IMR-90 (cell line): Measurements from ENCODE around the gene VRK2. TPM values are rescaled to one million over a fixed set of nuclear protein-coding genes. Genes with fewer than 3 reads are reported as not detected.
A peak's percentile ranks its signal among the peaks of the same experiment; 100 is the strongest.

ENCODE experiments used
- ATAC-seq: fragments of 200-7000 bp; cut with Tn5 transposase; 2 replicates; pipeline ENCODE4 v1.9.1; 2020; ENCODE audit warnings: low read depth, mild to moderate bottlenecking, moderate library complexity
- BruUV-seq: library from RNA; stranded (reverse); fragments of 400-500 nt; replicated peaks from 2 replicates; lab custom pipeline; 2021; lab: Mats Ljungman, UMichigan
- CTCF ChIA-PET: fragments of 300-600 bp; formaldehyde crosslinking; extraction: SDS; loops from one replicate; lab custom pipeline; 2021; ENCODE audit warnings: antibody characterized with exemption; lab: Yijun Ruan, JAX
- POLR2A ChIA-PET: fragments of 300-600 bp; sonication (Branson Sonifier 250); formaldehyde crosslinking; loops from one replicate; lab custom pipeline; 2022; ENCODE audit warnings: antibody characterized with exemption; ENCODE audit not compliant: unreplicated experiment; lab: Charles Lee
- DNase-seq: peaks from one replicate; pipeline ENCODE4 v3.0.0; 2013
- H2AFZ ChIP-seq: replicated peaks from 2 replicates; pipeline ENCODE3; 2013; ENCODE audit warnings: low read length, mild to moderate bottlenecking; ENCODE audit not compliant: poor library complexity
- H2AK5ac ChIP-seq: 2 replicates; pipeline ENCODE4 v1.6.1; 2013; ENCODE audit warnings: low read depth, low read length, inconsistent platforms
- H2AK9ac ChIP-seq: replicated peaks from 2 replicates; pipeline ENCODE3; 2013; ENCODE audit warnings: mild to moderate bottlenecking, low read depth, low read length, moderate library complexity; ENCODE audit not compliant: poor library complexity
- H2BK120ac ChIP-seq: 2 replicates; pipeline ENCODE4 v1.6.1; 2013; ENCODE audit warnings: low read depth, low read length, inconsistent platforms
- H2BK15ac ChIP-seq: 3 replicates; pipeline ENCODE4 v1.6.1; 2013; ENCODE audit warnings: low read depth, low read length, inconsistent platforms
- H2BK20ac ChIP-seq: 2 replicates; pipeline ENCODE4 v1.6.1; 2013; ENCODE audit warnings: low read depth, mild to moderate bottlenecking, inconsistent platforms, low read length, moderate library complexity
- H2BK5ac ChIP-seq: 2 replicates; pipeline ENCODE4 v1.6.1; 2013; ENCODE audit warnings: mild to moderate bottlenecking, low read depth, low read length, inconsistent platforms; ENCODE audit not compliant: poor library complexity, severe bottlenecking
- H3K14ac ChIP-seq: replicated peaks from 2 replicates; pipeline ENCODE4 v1.6.1; 2013; ENCODE audit warnings: low read depth, low read length, inconsistent platforms
- H3K18ac ChIP-seq: 2 replicates; pipeline ENCODE4 v1.6.1; 2013; ENCODE audit warnings: low read depth, low read length, control low read depth
- H3K23ac ChIP-seq: 2 replicates; pipeline ENCODE4 v1.6.1; 2013; ENCODE audit warnings: low read depth, low read length, inconsistent platforms
- H3K27ac ChIP-seq: 2 replicates; pipeline ENCODE4 v1.5.1; 2013; ENCODE audit warnings: mild to moderate bottlenecking, control low read depth, low read length; ENCODE audit not compliant: insufficient read depth
- H3K27me3 ChIP-seq: 2 replicates; pipeline ENCODE4 v1.6.1; 2013; ENCODE audit warnings: low read length; ENCODE audit not compliant: control insufficient read depth, insufficient read depth
- H3K36me3 ChIP-seq: 2 replicates; pipeline ENCODE4 v1.6.1; 2013; ENCODE audit warnings: low read length, mixed read lengths; ENCODE audit not compliant: control insufficient read depth, insufficient read depth
- H3K4ac ChIP-seq: 2 replicates; pipeline ENCODE4 v1.6.1; 2013; ENCODE audit warnings: low read depth, low read length, inconsistent platforms
- H3K4me1 ChIP-seq: 2 replicates; pipeline ENCODE4 v1.6.1; 2013; ENCODE audit warnings: low read length, mixed read lengths; ENCODE audit not compliant: control insufficient read depth, insufficient read depth
- H3K4me2 ChIP-seq: 2 replicates; pipeline ENCODE4 v1.6.1; 2013; ENCODE audit warnings: low read depth, mild to moderate bottlenecking, control low read depth, low read length, moderate library complexity
- H3K4me3 ChIP-seq: 2 replicates; pipeline ENCODE4 v1.5.1; 2013; ENCODE audit warnings: low read depth, mild to moderate bottlenecking, control low read depth, low read length, moderate library complexity; ENCODE audit not compliant: insufficient read depth
- H3K56ac ChIP-seq: 2 replicates; pipeline ENCODE4 v1.6.1; 2013; ENCODE audit warnings: low read length, inconsistent platforms; ENCODE audit not compliant: insufficient read depth; ENCODE audit errors: extremely low read depth
- H3K79me1 ChIP-seq, 2 experiments: 2 replicates each; pipeline ENCODE4 v1.6.1; 2013; ENCODE audit warnings: low read length in 2 of 2, inconsistent platforms in 1 of 2, low read depth in 1 of 2
- H3K9ac ChIP-seq: 2 replicates; pipeline ENCODE4 v1.6.1; 2013; ENCODE audit warnings: low read depth, low read length, control low read depth
- H3K9me1 ChIP-seq: 2 replicates; pipeline ENCODE4 v1.6.1; 2013; ENCODE audit warnings: low read length, inconsistent platforms; ENCODE audit not compliant: insufficient read depth
- H3K9me3 ChIP-seq: 2 replicates; pipeline ENCODE4 v1.6.1; 2013; ENCODE audit warnings: low read length; ENCODE audit not compliant: control insufficient read depth, insufficient read depth
- H4K20me1 ChIP-seq: 2 replicates; pipeline ENCODE4 v1.6.1; 2013; ENCODE audit warnings: low read length, inconsistent platforms; ENCODE audit not compliant: insufficient read depth
- H4K5ac ChIP-seq: 2 replicates; pipeline ENCODE4 v1.6.1; 2013; ENCODE audit warnings: mild to moderate bottlenecking, low read depth, low read length, control low read depth
- H4K8ac ChIP-seq, 2 experiments: 2 replicates each; pipeline ENCODE4 v1.6.1; 2013; ENCODE audit warnings: low read depth in 2 of 2, low read length in 2 of 2, control low read depth in 1 of 2, inconsistent platforms in 1 of 2
- H4K91ac ChIP-seq: 2 replicates; pipeline ENCODE4 v1.6.1; 2013; ENCODE audit warnings: low read depth, low read length, inconsistent platforms; ENCODE audit not compliant: insufficient read depth
- BHLHE40 ChIP-seq: fragments of 150-350 bp; IDR thresholded peaks from 2 replicates; pipeline ENCODE4 v1.6.1; 2016; ENCODE audit warnings: mild to moderate bottlenecking, low read depth, low read length
- CEBPB ChIP-seq: IDR thresholded peaks from 2 replicates; pipeline ENCODE4 v1.6.1; 2012; ENCODE audit warnings: low read depth, low read length, improper control_type of control experiment
- CHD1 ChIP-seq: IDR thresholded peaks from 2 replicates; pipeline ENCODE4 v1.6.1; 2012; ENCODE audit warnings: low read depth, low read length, improper control_type of control experiment
- CTCF ChIP-seq: conservative IDR thresholded peaks from 2 replicates; pipeline ENCODE4 v1.5.1; 2012; ENCODE audit warnings: mild to moderate bottlenecking, low read depth, low read length, improper control_type of control experiment
- ELK1 ChIP-seq: fragments of 150-350 bp; IDR thresholded peaks from 2 replicates; pipeline ENCODE4 v1.6.1; 2016; ENCODE audit warnings: low read depth, mild to moderate bottlenecking, low read length, moderate library complexity, borderline replicate concordance
- FOS ChIP-seq: fragments of 150-350 bp; IDR thresholded peaks from 2 replicates; pipeline ENCODE4 v1.6.1; 2016; ENCODE audit warnings: low read depth, low read length
- MAFK ChIP-seq: IDR thresholded peaks from 2 replicates; pipeline ENCODE4 v1.6.1; 2012; ENCODE audit warnings: low read depth, low read length, improper control_type of control experiment
- MAZ ChIP-seq: IDR thresholded peaks from 2 replicates; pipeline ENCODE4 v1.6.1; 2012; ENCODE audit warnings: low read depth, mild to moderate bottlenecking, low read length, improper control_type of control experiment, moderate library complexity, borderline replicate concordance
- MXI1 ChIP-seq: IDR thresholded peaks from 2 replicates; pipeline ENCODE4 v1.6.1; 2012; ENCODE audit warnings: low read depth, mild to moderate bottlenecking, low read length, moderate library complexity, borderline replicate concordance
- POLR2A ChIP-seq: IDR thresholded peaks from 2 replicates; pipeline ENCODE4 v1.6.1; 2012; ENCODE audit warnings: mild to moderate bottlenecking, low read depth, low read length
- RAD21 ChIP-seq: IDR thresholded peaks from 2 replicates; pipeline ENCODE4 v1.6.1; 2012; ENCODE audit warnings: low read length, improper control_type of control experiment
- RCOR1 ChIP-seq: IDR thresholded peaks from 2 replicates; pipeline ENCODE4 v1.6.1; 2012; ENCODE audit warnings: mild to moderate bottlenecking, low read length, improper control_type of control experiment; ENCODE audit not compliant: insufficient replicate concordance
- RFX5 ChIP-seq: IDR thresholded peaks from 2 replicates; pipeline ENCODE4 v1.8.0; 2012; ENCODE audit warnings: low read depth, mild to moderate bottlenecking, low read length, moderate library complexity
- SMC3 ChIP-seq: fragments of 150-350 bp; IDR thresholded peaks from 2 replicates; pipeline ENCODE4 v1.6.1; 2016; ENCODE audit warnings: low read depth, mild to moderate bottlenecking, antibody characterized with exemption, low read length, moderate library complexity
- USF2 ChIP-seq: fragments of 150-350 bp; IDR thresholded peaks from 2 replicates; pipeline ENCODE4 v1.6.1; 2017; ENCODE audit warnings: mild to moderate bottlenecking, antibody characterized with exemption, low read length, low read depth
- WGBS, 2 experiments: methylation state at CpG; one replicate each; pipeline versions ENCODE4 v1.1.5 to v1.1.7; 2013; ENCODE audit warnings: missing lambda C conversion rate in 2 of 2; ENCODE audit not compliant: insufficient read length in 1 of 2; ENCODE audit errors: extremely low coverage in 2 of 2; 5-methylcytosine and 5-hydroxymethylcytosine counted together
- dilution Hi-C: fragments of 300-500 bp; cut with HindIII; formaldehyde crosslinking; loops from one replicate; pipeline ENCODE4 v1.14.3; 2018; ENCODE audit warnings: low sequenced_read_pairs; ENCODE audit not compliant: unreplicated experiment
- in situ Hi-C: fragments of 300-500 bp; cut with MboI; formaldehyde crosslinking; loops from 3 replicates; pipeline ENCODE4 v1.14.3; 2019; ENCODE audit warnings: low sequenced_read_pairs, inconsistent platforms, mixed read lengths
- intact Hi-C: fragments of 100-400 bp; cut with micrococcal nuclease; formaldehyde crosslinking; loops from 2 replicates; pipeline ENCODE4 v1.10.0; 2022
- polyA plus RNA-seq, 3 experiments: library from polyadenylated mRNA; depleted of rRNA; stranded (reverse); fragments of >200 nt; gene quantifications; 2 replicates each; pipeline ENCODE4 v1.2.3, GENCODE V29; 2012; ENCODE audit warnings: low replicate concordance in 1 of 3
- total RNA-seq: library from RNA; depleted of rRNA; stranded (reverse); fragments of >200 nt; gene quantifications from 2 replicates; pipeline ENCODE4 v1.2.3, GENCODE V29; 2012

The VRK2 gene
- total and polyA plus RNA-seq, 2 of the 4 experiments (the other 2 are of a cell fraction), result 12.2 to 22.8 TPM

- Histone ChIP-seq H3K4me2 (peak overlapping the region; percentile 97), H2BK5ac (peak overlapping the region; percentile 73), H3K4me1 (peaks cover 2% of the 10 kb centered on the region; the same call in 1 of the 2 replicates), H2AK5ac (peak overlapping the region; percentile 69; the same call in 1 of the 2 replicates), H3K4me3 (peak overlapping the region; percentile 84), H3K4ac (peak overlapping the region; percentile 91), H2BK20ac (no peak overlapping the region), H2AK9ac (peak overlapping the region; percentile 83), H2BK15ac (0 out of 3 replicates have a peak overlapping the region, but pooled peaks have one; percentile 5), H4K20me1 (no peaks in the 10 kb centered on the region), H2BK120ac (peak overlapping the region; percentile 35; the same call in 1 of the 2 replicates), H3K27me3 (no peaks in the 10 kb centered on the region), H3K14ac (peak overlapping the region; percentile 79), H4K91ac (peak overlapping the region; percentile 55; the same call in 1 of the 2 replicates), H2AFZ (peak overlapping the region; percentile 95), H4K8ac (peak overlapping the region; percentile 79 to 84; a peak in 3 of 4 replicates), H3K23ac (peak overlapping the region; percentile 79), H3K36me3 (no peaks in the 10 kb centered on the region), H3K27ac (peak overlapping the region; percentile 86), H3K9me3 (no peaks in the 10 kb centered on the region), H3K9ac (peak overlapping the region; percentile 98), H4K5ac (peak overlapping the region; percentile 32), H3K9me1 (no peaks in the 10 kb centered on the region; the same call in 1 of the 2 replicates), H3K56ac (peak overlapping the region; percentile 81), H3K79me1 (peaks cover 7 to 22% of the 10 kb centered on the region in 2 experiments; a peak in 3 of 4 replicates), H3K18ac (peak overlapping the region; percentile 44; the same call in 1 of the 2 replicates)
- TF ChIP-seq MAFK (no peak), MXI1 (no peak), SMC3 (no peak), CHD1 (no peak), BHLHE40 (no peak), CTCF (no peak), POLR2A (no peak), CEBPB (no peak), RCOR1 (no peak), FOS (no peak), MAZ (no peak), RFX5 (no peak), RAD21 (no peak), USF2 (no peak), ELK1 (no peak)
- intact Hi-C loops (loop anchor here (5.0 to 10.0 kb wide), 2 partner anchors 60 to 397 kb away; no protein-coding TSS in a partner anchor), dilution Hi-C loops (no loop called here), in situ Hi-C loops (no loop called here)
- CTCF ChIA-PET, result no interaction called here
- DNase-seq (no peak), ATAC-seq (peak; percentile 3; the same call in 1 of the 2 replicates)
- POLR2A ChIA-PET, result no interaction called here
- BruUV-seq, result no TSS peak
- 0% methylated on average over 1 of the region's 13 CpGs; no CpG with 5 or more reads in 1 of the 2 experiments for WGBS, 2 experiments
These were observed 848 bp downstream of the VRK2 start for GRCh38 chr2:58047373-58047935.
